GM12891 (cell line): ENCODE data around the gene HUNK.

Experiments
- PAX5 ChIP-seq: IDR thresholded peaks from 2 replicates; pipeline ENCODE4 v1.6.1; 2011; ENCODE audit warnings: low read length, moderate library complexity, mild to moderate bottlenecking; ENCODE audit not compliant: insufficient read depth, severe bottlenecking
- POLR2A ChIP-seq: IDR thresholded peaks from 2 replicates; pipeline ENCODE4 v1.6.1; 2011; ENCODE audit warnings: low read depth, low read length, control low read depth
- POLR2AphosphoS5 ChIP-seq: IDR thresholded peaks from 2 replicates; pipeline ENCODE4 v1.6.1; 2011; ENCODE audit warnings: low read depth, low read length, control low read depth
- SPI1 ChIP-seq: IDR thresholded peaks from 2 replicates; pipeline ENCODE4 v1.6.1; 2011; ENCODE audit warnings: low read depth, low read length, control low read depth
- TAF1 ChIP-seq: IDR thresholded peaks from 2 replicates; pipeline ENCODE4 v1.6.1; 2011; ENCODE audit warnings: low read depth, low read length, control low read depth

- no peak for TF ChIP-seq POLR2A
- TF ChIP-seq TAF1: no peak
- TF ChIP-seq POLR2AphosphoS5: no peak
- no peak for TF ChIP-seq SPI1
- no peak for TF ChIP-seq PAX5
Observed at GRCh38 chr21:31902438-31902837, 29.6 kb downstream of the HUNK start.
